ENCODE results near the gene ACTR8.

The ACTR8 gene

GRCh38 chr3:53834429-53835095 lies 47.4 kb downstream of the ACTR8 start:
- DNase-seq (ENCODE audit: low spot score) = no peak

GRCh38 chr3:53833700-53834099 lies 48.3 kb downstream of the ACTR8 start:
- no peak for DNase-seq (ENCODE audit: low spot score)

GRCh38 chr3:53833053-53833645 lies 48.8 kb downstream of the ACTR8 start:
- no peak for DNase-seq (ENCODE audit: low spot score)

- DNase-seq (ENCODE audit: low spot score) = no peak
Observed at GRCh38 chr3:53830944-53831343, 51.0 kb downstream of the ACTR8 start.

- no peak for DNase-seq (ENCODE audit: low spot score)
Observed at GRCh38 chr3:53829605-53830004, 52.3 kb downstream of the ACTR8 start.

GRCh38 chr3:53828581-53828980 lies 53.4 kb downstream of the ACTR8 start:
- DNase-seq (ENCODE audit: low spot score) = no peak

GRCh38 chr3:53826048-53826447 lies 55.9 kb downstream of the ACTR8 start:
- DNase-seq (ENCODE audit: low spot score) = no peak

- no peak for DNase-seq (ENCODE audit: low spot score)
Observed at GRCh38 chr3:53824795-53825194, 57.2 kb downstream of the ACTR8 start.

- no peak for DNase-seq (ENCODE audit: low spot score)
Observed at GRCh38 chr3:53823956-53824657, 57.8 kb downstream of the ACTR8 start.

GRCh38 chr3:53823026-53823955 lies 58.7 kb downstream of the ACTR8 start:
- DNase-seq (ENCODE audit: low spot score) = no peak

- no peak for DNase-seq (ENCODE audit: low spot score)
Observed at GRCh38 chr3:53822331-53822741, 59.6 kb downstream of the ACTR8 start.

GRCh38 chr3:53821631-53822121 lies 60.3 kb downstream of the ACTR8 start:
- no peak for DNase-seq (ENCODE audit: low spot score)

GRCh38 chr3:53820756-53821580 lies 61.0 kb downstream of the ACTR8 start:
- DNase-seq (ENCODE audit: low spot score) = no peak

- no peak for DNase-seq (ENCODE audit: low spot score)
Observed at GRCh38 chr3:53820084-53820483, 61.9 kb downstream of the ACTR8 start.

- DNase-seq (ENCODE audit: low spot score) = no peak
Observed at GRCh38 chr3:53819163-53819868, 62.6 kb downstream of the ACTR8 start.

- DNase-seq (ENCODE audit: low spot score) = no peak
Observed at GRCh38 chr3:53818221-53819162, 63.5 kb downstream of the ACTR8 start.

- DNase-seq (ENCODE audit: low spot score) = no peak
Observed at GRCh38 chr3:53817809-53818208, 64.1 kb downstream of the ACTR8 start.

- no peak for DNase-seq (ENCODE audit: low spot score)
Observed at GRCh38 chr3:53817211-53817610, 64.7 kb downstream of the ACTR8 start.
